C4-2B (cell line): Measurements from ENCODE around the gene ONECUT2.
"Not testable (repeated sequence)": the region's sequence is repeated elsewhere in the genome, so short reads cannot be mapped to it uniquely, and the experiment has no call there.

ENCODE experiments used
- H3K27ac ChIP-seq: fragments of 450-650 bp; 2 replicates; pipeline ENCODE4 v1.5.1; 2017
- ZFX ChIP-seq: fragments of 450-650 bp; IDR thresholded peaks from 2 replicates; pipeline ENCODE4 v1.6.1; 2017
- TF ChIP-seq, protein P1 (sequence below): fragments of 450-650 bp; conservative IDR thresholded peaks from 2 replicates; pipeline ENCODE4 v1.5.1; 2017; ENCODE audit warnings: mild to moderate bottlenecking

ONECUT2 gene

DNA sequence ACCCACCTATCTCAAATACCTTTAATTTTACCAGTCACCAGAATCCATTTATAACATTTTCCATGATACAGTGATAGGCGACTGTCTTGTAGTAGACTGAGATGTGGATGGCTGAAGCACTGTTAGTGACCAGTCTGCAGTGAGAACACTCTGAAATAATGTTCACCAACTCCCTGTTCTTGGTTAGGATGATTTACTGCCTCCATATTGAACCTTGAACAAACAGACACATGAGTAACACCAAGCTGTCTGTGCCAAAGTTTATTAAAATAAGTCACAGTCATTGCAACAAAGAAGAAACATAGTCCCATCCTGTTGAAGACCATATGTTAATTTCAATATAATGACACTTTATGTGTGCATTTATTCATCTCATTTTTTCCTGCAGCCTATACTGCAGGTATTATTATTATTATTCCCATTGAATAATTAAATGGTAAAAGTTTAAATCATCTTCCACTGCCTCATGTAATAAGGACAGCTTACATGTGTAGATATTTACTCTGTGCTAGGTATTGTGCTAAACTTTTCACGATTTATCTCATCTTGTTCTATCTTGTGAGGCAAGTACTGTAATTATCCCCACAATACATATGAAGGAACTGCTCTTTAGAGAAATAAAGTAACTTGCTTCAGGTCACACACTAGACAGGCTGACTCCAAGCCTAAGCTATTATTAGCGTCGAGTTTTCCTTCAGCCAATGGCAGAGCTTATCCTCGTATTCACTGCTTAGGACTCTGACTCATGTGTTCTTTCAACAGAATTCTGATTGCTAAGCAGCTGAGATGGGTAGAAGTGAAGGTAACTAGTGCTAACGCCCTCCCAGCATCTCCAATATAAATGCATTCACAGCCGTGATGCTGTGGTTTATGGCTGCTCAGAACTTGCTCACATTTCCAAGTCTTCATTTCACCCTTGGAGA lies 62.5 kb downstream of the ONECUT2 start:
- TF ChIP-seq, protein P1, sequence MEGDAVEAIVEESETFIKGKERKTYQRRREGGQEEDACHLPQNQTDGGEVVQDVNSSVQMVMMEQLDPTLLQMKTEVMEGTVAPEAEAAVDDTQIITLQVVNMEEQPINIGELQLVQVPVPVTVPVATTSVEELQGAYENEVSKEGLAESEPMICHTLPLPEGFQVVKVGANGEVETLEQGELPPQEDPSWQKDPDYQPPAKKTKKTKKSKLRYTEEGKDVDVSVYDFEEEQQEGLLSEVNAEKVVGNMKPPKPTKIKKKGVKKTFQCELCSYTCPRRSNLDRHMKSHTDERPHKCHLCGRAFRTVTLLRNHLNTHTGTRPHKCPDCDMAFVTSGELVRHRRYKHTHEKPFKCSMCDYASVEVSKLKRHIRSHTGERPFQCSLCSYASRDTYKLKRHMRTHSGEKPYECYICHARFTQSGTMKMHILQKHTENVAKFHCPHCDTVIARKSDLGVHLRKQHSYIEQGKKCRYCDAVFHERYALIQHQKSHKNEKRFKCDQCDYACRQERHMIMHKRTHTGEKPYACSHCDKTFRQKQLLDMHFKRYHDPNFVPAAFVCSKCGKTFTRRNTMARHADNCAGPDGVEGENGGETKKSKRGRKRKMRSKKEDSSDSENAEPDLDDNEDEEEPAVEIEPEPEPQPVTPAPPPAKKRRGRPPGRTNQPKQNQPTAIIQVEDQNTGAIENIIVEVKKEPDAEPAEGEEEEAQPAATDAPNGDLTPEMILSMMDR = no peak
- no peak for TF ChIP-seq ZFX
- H3K27ac ChIP-seq = no peak overlapping the region

DNA sequence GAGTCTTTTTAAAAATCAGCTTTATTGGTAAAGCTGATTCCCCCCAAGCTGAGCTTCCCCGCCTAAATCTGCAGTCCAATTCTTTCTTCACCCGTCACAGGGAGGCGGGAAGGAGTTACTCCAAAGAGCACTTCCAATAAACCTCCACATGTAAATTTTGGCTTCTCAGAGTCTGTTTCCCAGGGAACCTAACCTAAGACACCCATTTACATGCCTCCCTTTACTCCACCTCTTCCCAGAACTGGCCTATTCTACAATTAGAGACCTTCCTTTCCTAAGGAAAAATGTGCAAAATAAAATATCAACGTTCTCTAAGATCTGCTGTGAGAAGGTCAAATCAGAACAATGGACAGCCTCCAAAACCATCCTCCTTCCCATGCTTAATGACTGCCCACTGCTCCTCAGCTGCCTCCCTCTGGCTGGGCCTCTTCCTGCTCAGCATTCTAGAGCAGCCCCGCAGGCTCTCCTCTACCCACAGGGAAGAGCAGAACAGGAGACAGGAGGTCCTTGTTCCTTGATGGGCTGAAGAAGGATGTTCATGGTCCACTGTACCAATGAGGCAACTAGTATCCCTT lies 63.6 kb downstream of the ONECUT2 start:
- TF ChIP-seq, protein P1 = no peak
- TF ChIP-seq ZFX = no peak
- no peak overlapping the region for H3K27ac ChIP-seq

DNA sequence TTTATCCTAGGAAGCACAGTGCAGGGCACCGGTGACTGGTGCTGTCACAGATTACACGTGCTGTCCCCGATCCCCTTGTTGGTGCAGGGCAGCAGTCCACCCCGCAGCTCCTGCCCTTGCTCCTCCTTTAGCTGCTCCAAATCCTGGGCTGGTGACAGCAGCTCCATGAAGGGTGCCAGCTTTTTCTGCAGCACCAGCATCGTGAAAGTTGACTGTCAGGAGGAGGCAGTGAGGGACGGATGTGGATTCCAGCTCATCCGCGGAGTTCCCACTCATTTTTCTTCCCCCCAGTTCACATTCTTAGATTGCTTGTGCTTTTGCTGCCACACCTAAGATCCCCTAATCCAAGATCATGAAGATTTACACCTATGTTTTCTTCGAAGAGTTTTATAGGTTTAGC lies 67.5 kb downstream of the ONECUT2 start:
- TF ChIP-seq, protein P1 = no peak
- no peak for TF ChIP-seq ZFX

DNA sequence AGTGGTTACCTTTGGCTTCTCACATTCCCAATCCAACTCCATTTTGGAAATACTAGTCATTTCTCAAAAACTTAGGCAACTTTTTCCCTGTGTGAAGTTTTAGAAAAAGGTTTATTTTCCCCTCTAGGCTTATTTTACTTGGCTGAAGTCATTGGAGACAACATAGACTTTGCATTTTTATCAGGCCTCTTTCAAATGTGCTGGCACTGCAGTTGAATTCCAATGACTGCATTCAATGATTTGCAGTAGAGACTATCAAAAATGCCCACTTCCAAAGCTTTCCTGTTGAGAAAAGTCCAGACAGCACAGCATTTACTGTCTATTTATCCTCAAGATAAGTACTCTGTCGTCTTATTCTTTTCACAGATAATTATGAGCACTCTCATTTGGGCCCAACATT lies 70.1 kb downstream of the ONECUT2 start:
- H3K27ac ChIP-seq = no peak overlapping the region
- TF ChIP-seq ZFX = no peak
- TF ChIP-seq, protein P1 = no peak

More for the DNA sequence above, 67.5 kb downstream of the ONECUT2 start:
- H3K27ac ChIP-seq = no peak overlapping the region

- H3K27ac ChIP-seq = no peak overlapping the region
- TF ChIP-seq ZFX = no peak
- TF ChIP-seq, protein P1 = no peak
Observed at GRCh38 chr18:57516056-57516455, 80.9 kb downstream of the ONECUT2 start.

DNA sequence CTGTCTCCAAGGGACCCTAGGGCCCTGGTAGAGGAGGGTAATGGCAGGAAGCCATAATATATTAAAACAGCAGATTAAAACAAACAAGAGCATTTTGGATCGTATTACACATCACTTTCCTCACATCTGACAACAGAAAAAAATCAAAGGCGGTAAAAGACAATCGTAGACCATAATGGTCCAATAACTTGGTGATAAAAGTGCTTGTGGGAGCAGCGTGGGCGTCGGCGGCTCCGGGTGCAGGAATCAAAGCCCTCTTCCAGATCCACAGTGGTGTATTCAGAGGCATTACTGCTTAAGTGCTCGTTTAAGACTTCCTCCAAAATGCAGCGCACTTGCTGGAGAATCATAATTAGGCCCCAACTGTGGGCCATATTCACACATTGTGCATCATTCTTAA lies 83.4 kb downstream of the ONECUT2 start:
- H3K27ac ChIP-seq = no peak overlapping the region
- TF ChIP-seq, protein P1 = no peak

DNA sequence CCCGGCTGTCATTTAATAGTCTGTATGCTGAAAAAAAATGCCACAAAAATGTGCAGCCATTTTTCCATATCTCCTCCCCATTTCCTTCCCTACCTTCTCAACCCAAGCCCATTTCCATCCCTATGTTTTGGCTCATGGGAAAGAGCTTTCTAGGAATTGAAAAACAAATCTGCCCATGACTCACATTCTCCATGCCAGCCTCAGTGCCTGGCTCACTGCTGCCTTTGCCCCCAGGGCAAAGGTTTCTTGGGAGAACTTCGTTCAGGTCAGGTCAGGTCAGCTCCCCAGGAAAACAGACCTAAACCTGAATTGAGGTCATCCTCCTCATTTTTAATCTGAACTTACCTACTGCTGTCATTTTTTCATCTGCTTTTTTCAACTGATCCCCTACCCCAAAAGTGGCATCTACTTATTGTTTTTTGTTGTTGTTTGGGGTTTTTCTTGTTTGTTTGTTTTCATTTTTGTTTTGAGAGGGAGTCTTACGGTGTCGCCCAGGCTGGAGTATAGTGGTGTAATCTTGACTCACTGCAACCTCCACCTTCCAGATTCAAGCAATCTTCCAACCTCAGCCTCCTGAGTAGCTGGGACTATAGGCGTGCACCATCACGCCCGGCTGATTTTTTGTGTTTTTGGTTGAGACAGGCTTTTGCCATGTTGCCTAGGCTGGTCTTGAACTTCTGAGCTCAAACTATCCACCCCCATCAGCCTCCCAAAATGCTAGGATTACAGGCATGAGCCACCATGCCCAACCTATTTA lies 84.7 kb downstream of the ONECUT2 start:
- TF ChIP-seq ZFX = no peak
- TF ChIP-seq, protein P1 = no peak

GRCh38 chr18:57522348-57522747 lies 87.2 kb downstream of the ONECUT2 start:
- H3K27ac ChIP-seq = not testable (repeated sequence)

More for the DNA sequence above, 84.7 kb downstream of the ONECUT2 start:
- no peak overlapping the region for H3K27ac ChIP-seq
